SK-N-SH treated with all-trans-retinoic acid at 6 μM for 48 hours (cell line): ENCODE measurements around the gene POLR2C.

Experiments used
- RARB ChIP-seq: fragments of 250-450 bp; sonication (Bioruptor Pico); IDR thresholded peaks from 2 replicates; pipeline ENCODE4 v1.8.0; 2021; ENCODE audit warnings: mild to moderate bottlenecking, moderate library complexity
- ZFP3 ChIP-seq: fragments of 250-450 bp; sonication (Bioruptor Pico); IDR thresholded peaks from 2 replicates; pipeline ENCODE4 v1.5.0; 2020; ENCODE audit warnings: mild to moderate bottlenecking, moderate library complexity
- TF ChIP-seq, protein P1 (sequence below): fragments of 250-450 bp; sonication (Bioruptor Pico); IDR thresholded peaks from 2 replicates; pipeline ENCODE4 v1.5.1; 2020; ENCODE audit warnings: low read depth, mild to moderate bottlenecking, moderate library complexity

DNA sequence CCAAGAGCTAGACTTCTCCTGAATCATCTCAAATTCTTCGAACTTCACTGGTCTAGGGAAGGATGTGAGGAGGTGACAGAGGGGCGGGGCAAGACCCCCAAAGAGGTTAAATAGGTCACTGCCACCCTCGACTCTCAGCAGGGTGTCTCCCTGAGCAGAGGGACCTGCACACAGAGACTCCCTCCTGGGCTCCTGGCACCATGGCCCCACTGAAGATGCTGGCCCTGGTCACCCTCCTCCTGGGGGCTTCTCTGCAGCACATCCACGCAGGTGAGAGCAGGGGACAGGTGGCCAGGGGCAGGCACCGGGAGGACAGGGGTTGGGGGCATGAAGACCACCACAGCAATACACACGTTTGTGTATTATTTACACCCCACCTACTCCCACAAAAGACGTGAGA lies 48.7 kb upstream of the POLR2C start:
- no peak for TF ChIP-seq RARB (CRISPR knock-in tag)
- TF ChIP-seq ZFP3 (CRISPR knock-in tag) = no peak
- TF ChIP-seq, protein P1, sequence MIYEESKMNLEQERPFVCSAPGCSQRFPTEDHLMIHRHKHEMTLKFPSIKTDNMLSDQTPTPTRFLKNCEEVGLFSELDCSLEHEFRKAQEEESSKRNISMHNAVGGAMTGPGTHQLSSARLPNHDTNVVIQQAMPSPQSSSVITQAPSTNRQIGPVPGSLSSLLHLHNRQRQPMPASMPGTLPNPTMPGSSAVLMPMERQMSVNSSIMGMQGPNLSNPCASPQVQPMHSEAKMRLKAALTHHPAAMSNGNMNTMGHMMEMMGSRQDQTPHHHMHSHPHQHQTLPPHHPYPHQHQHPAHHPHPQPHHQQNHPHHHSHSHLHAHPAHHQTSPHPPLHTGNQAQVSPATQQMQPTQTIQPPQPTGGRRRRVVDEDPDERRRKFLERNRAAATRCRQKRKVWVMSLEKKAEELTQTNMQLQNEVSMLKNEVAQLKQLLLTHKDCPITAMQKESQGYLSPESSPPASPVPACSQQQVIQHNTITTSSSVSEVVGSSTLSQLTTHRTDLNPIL = no peak
